GM21526 (cell line): ENCODE measurements around the gene EXOC3L4.
"Not testable (repeated sequence)": the region's sequence is repeated elsewhere in the genome, so short reads cannot be mapped to it uniquely, and the experiment has no call there.

Experiments
- ATAC-seq: cut with Tn5 transposase; IDR thresholded peaks from one replicate; pipeline ENCODE4 v1.9.1; 2021; ENCODE audit warnings: moderate library complexity; ENCODE audit not compliant: unreplicated experiment, low FRiP score

EXOC3L4 gene

DNA sequence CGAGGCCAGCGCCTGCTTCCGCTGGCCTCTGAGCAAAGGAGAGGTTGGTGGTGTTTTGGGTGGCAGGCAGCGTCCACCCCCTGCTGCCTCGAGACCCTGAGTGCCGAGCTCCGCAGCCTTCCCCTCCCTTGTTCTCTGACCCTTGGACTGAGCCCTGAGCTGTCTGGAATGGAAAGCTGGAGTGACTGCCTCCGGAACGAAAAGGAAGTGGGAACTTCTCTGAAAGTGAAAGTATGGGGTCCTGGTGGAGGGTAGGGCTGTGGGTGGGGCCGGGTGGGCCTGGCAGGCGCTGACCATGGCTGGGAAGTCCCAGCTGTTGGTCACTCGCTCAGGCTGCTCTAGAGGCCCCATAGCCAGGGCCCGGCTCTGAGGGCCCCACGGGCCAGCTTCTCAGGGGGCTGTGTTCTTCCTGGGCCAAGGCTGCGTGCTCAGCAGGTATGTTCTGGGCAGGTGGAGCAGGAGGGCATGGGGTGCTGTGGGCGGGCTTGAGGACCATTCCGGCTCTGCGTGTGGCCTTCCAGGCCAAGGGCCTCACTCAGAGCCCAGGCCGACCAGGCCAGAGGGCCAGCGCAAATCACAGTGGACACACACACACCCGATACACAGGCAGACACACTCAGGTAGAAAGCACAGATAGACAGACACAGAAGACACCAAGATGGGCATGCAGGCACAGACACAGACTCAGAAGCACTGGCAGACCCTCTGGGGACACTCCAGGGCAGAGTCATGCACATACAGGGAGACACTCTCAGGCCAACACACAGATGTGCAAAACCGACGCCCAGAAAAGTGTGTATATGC lies at the start of gene EXOC3L4:
TSS of gene EXOC3L4 (plus strand) at position 320 of the 804 bp plus-strand sequence. CDS start 5,495 bp downstream, outside the sequence.
- no peak for ATAC-seq

- no peak for ATAC-seq
These were observed 49.1 kb upstream of the EXOC3L4 start for GRCh38 chr14:103045371-103045869.

GRCh38 chr14:103047453-103047852 lies 47.1 kb upstream of the EXOC3L4 start:
- not testable (repeated sequence) for ATAC-seq

DNA sequence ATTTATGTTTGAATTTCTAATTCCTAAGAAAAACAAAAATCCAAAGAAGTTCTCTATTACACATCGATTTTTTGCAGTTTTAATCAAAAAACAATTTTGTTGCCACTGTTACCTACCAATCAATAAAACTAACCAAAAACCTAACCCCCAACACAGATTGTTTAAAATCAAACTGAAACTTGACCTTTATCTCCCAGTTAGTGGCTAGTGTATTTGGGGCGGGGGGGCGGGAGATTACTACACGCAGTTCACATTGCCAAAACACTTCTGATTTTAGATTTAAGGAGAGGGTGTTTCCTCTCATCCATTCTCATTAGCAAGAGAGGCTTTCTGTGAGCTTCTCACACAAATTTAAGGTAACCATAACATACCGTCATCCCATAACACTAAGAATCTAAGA lies 43.6 kb upstream of the EXOC3L4 start:
- ATAC-seq: no peak

DNA sequence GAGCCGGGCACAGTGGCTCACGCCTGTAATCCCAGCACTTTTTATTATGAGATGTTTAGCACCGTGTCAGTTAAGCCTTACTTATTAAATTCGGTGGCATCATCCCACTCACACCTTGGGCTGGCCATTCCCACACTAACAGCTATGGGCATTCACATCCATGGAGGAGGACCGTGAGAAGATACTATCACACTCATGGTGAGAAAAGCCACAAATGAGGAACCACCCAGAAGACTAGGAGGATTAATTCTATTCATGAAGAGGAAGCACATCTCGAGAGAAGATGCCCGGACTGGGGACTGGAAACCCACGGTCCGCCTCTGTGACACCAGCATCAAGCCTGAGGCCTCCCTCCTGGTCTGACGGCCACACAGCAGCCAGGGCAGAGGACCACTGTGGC lies 42.1 kb upstream of the EXOC3L4 start:
- no peak for ATAC-seq

DNA sequence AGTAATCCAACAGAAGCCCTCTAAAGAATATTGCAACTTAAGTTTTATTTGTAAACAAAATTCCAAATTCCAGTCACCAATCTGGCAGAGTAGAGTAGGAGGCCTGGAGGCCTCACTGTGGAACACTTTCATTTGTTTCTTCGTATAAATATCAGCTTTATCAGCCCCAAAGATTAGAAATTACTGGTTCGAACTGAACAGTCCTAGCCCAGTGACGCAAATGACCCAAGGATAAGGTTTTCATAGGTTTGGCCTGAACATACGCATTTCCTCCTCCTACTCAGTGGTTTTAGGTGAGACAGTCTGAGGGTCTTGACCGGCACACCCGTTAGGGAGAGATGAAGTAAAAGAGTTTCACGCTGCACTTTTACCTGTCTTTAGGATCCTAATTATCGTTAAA lies 38.8 kb upstream of the EXOC3L4 start:
- no peak for ATAC-seq

- peak; percentile 5 for ATAC-seq
These were observed 38.0 kb upstream of the EXOC3L4 start for GRCh38 chr14:103056322-103057027.

- ATAC-seq: peak; percentile 29
These were observed 37.5 kb upstream of the EXOC3L4 start for GRCh38 chr14:103057028-103057371.

DNA sequence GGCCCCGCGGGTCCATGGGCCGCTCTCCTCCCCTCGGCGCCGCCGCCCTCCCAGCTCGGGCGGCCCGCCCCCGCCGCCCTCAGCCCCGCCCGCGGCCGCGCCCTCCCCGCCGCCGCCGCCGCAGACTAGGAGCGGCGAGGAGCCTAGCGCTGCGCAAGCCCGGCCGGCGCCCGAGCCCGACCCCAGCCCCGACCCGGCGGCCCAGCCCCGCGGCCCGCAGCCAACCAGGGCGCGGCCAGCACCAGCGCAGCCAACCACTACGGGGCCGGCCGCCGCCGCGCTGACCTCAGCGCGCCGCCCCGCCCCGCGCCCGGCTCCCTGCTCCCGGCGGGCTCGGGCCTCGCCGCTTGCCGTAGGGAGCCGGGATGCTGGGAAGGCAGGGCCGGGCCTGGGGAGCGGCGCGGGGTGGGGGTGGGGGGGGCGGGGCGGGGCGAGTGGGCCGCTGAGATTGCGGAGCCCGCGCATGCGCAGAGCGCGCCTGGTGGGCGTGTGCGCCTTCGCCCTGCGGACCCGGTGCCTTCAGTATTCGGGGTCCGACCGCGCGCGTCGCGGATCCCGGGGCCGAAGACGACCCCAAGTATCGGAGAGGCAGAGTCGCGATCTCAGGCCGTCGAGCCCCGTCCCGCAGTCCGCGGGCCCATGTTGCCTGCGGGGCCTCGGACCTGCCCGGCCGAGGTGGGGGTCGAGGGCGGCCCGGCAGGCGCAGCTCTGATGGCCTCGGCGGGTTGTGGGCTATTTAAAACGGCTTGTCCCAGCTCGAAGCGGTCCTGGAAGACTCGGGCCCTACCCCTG lies 37.0 kb upstream of the EXOC3L4 start, which contains the start of gene CDC42BPB:
TSS of gene CDC42BPB (minus strand) at position 178 of the 792 bp plus-strand sequence. CDS start 376 bp downstream, outside the sequence.
- peak; percentile 81 for ATAC-seq

GRCh38 chr14:103058164-103059055 lies 36.1 kb upstream of the EXOC3L4 start:
- no peak for ATAC-seq

GRCh38 chr14:103059556-103059955 lies 35.0 kb upstream of the EXOC3L4 start:
- ATAC-seq: no peak

- ATAC-seq: no peak
These were observed 33.0 kb upstream of the EXOC3L4 start for GRCh38 chr14:103061482-103061976.

GRCh38 chr14:103064436-103064835 lies 30.1 kb upstream of the EXOC3L4 start:
- no peak for ATAC-seq

- ATAC-seq: no peak
These were observed 29.5 kb upstream of the EXOC3L4 start for GRCh38 chr14:103064978-103065377.

DNA sequence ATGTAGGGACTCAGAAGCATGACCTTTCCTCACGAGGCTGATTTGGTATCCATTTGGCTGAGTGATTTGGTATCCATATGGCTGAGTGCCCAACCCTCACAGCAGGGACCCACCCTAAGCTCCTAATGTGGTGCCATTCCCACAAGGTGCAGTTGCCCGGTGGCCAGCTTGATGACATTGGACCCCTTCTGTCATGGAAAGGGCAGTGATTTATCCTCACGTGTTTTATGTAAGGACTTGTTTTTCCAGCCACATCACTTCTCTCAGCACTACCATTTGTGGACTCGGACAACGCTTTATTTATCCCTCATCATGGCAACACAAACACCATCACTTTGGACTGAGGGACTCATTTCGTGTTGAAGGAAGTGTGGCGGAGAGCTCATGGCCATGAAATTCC lies 28.7 kb upstream of the EXOC3L4 start:
- ATAC-seq: no peak

DNA sequence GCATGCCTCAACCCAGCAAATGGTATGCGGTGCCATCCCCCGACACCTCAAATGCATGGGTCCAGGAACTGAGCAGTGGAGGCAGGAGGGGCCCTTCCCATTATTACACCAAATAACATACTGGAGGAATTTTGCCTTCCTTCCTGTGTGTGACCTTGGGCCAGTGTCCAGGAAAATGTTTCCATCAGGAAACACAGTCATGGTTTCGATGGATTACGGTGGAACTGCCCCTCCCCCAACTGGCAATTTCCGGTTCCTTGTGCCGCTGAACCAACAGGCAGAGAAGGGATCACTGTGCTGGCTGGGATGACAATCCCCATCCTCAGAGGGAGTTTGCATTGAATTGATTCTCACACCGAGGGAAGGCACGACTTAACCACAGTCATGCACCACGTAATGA lies 28.1 kb upstream of the EXOC3L4 start:
- no peak for ATAC-seq

- ATAC-seq: no peak
These were observed 27.1 kb upstream of the EXOC3L4 start for GRCh38 chr14:103067231-103067954.

GRCh38 chr14:103068351-103069073 lies 26.0 kb upstream of the EXOC3L4 start:
- ATAC-seq: no peak
